Spleen (tissue), 7 donors: ENCODE measurements around the gene FIBCD1.

Source experiments
- CTCF ChIP-seq, 11 experiments: fragments of 200-600 bp in 7 of 11; fragments of 450-650 bp in 4 of 11; sonication (generic) in 4 of 11; IDR thresholded peaks in 8 of 11; conservative IDR thresholded peaks in 3 of 11; 1 replicate in 7 of 11; 2 replicates in 4 of 11; pipeline versions ENCODE4 v1.4.0 to v1.8.0; 2016 to 2021; ENCODE audit warnings: antibody characterized with exemption in 11 of 11, inconsistent platforms in 4 of 11, mild to moderate bottlenecking in 1 of 11
- POLR2A ChIP-seq, 3 donors: fragments of 450-650 bp; IDR thresholded peaks; one replicate each; pipeline ENCODE4 v1.5.1; 2017; ENCODE audit warnings: antibody characterized with exemption in 3 of 3, mild to moderate bottlenecking in 1 of 3
- POLR2AphosphoS5 ChIP-seq, 3 donors: sonication (generic); formaldehyde crosslinking; IDR thresholded peaks; one replicate each; pipeline ENCODE4 v1.5.1; 2017; ENCODE audit warnings: antibody characterized with exemption in 3 of 3
- donor health status: DM: no; HTN: no; CAD: no; lungs with moderate emphysema.
- donor health status: DM: no; HTN: no; CAD: no.
- donor health status: DM: no; HTN: no; CAD: no.

- TF ChIP-seq POLR2AphosphoS5 (IDR thresholded peaks at IDR 0.05) (no peak), CTCF (IDR thresholded peaks at IDR 0.05 in 8 of 11, conservative IDR thresholded peaks at IDR 0.05 in 3 of 11) (no peak), POLR2A (IDR thresholded peaks at IDR 0.05) (no peak)
Observed at GRCh38 chr9:130858739-130859705, 80.0 kb downstream of the FIBCD1 start.
